GM18907 (cell line): ENCODE results near the gene GPSM3.
"Not testable (repeated sequence)": the region's sequence is repeated elsewhere in the genome, so short reads cannot be mapped to it uniquely, and the experiment has no call there.

Source experiments
- ATAC-seq: cut with Tn5 transposase; IDR thresholded peaks from one replicate; pipeline ENCODE4 v1.9.1; 2021; ENCODE audit warnings: mild to moderate bottlenecking, moderate library complexity; ENCODE audit not compliant: unreplicated experiment

Gene GPSM3, protein sequence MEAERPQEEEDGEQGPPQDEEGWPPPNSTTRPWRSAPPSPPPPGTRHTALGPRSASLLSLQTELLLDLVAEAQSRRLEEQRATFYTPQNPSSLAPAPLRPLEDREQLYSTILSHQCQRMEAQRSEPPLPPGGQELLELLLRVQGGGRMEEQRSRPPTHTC

DNA sequence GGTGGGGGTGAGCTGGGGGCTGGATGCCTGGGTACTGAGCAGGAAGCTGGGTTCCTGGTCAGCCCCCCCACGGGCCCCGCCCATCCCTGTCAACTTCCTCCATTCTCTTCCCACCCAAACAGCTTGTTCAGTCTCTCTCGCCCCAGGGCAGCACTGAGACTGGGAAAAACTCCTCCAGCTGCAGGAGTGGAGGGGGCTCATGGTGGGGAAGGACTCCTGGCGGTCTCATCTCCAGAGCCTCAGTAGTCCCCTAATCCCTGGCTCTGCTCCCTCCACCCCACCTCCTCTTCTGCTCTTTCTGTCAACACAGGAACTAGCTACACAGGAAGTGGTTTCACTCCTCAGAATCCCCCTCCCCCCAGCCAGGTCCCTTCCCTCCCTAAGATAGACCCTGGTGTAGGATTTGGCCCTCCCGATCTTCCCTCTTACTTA lies at the start of gene GPSM3:
Gene GPSM3 (minus strand): TSS at position 36 of the 432 bp plus-strand sequence. CDS start 130 bp downstream, outside the sequence.
- ATAC-seq, result no peak

DNA sequence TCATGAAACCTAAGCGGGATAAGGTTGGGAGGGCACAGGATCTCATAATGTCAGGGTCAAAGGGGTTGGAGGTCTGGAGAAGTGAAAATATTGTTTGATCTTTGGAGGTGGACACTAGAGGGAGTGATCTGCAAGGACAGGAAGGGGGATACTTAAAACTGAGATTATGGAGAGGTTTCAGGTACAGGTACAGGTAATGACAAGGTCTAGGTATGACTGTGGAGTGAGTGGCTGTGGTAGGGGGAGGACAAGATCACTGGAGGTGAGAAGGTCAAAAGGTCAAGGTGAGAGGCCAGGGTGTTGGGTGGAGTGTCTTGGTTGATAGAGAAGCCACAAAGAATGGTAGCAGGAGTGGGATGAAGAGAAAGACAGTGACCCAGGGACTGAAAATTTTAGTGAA lies 48.2 kb upstream of the GPSM3 start:
- no peak for ATAC-seq

DNA sequence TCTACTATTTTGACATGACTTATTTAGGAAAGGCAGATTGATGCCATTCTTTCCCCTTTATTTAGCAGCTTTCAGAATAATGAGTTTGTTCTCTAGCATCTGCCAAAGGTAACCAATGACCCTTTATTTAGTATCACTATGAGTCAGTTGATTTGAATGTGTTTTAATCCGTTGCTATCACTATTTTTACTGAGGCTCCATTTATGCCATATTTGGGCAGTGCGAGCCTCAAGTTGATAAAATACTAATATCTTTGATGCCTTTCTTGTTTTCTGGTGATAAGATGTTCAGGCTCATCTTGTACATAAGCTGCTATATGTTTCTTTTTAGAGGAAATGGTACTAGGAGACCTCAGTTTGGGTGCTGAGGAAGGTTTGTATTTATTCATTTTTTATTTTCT lies 47.0 kb upstream of the GPSM3 start:
- no peak for ATAC-seq

DNA sequence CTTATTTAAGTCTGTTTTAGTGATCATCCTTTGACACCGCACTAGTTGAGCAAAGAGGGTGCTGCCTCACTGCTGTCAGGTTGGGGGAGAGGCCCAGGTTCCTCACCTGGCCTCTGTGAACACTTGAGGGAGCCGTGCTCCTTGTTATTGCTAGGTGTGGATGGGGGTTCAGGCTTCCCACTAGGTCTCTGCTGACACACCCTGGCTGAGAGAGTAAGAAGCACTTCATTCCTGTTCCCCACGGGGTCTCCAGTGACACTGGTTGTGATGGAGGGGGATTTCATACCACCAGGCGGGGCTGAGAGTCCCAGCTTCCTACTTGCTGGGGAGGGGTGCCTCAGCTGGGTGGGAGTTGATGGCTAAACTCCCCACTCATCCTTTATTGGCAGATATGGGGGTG lies 42.5 kb upstream of the GPSM3 start:
- ATAC-seq, result no peak

DNA sequence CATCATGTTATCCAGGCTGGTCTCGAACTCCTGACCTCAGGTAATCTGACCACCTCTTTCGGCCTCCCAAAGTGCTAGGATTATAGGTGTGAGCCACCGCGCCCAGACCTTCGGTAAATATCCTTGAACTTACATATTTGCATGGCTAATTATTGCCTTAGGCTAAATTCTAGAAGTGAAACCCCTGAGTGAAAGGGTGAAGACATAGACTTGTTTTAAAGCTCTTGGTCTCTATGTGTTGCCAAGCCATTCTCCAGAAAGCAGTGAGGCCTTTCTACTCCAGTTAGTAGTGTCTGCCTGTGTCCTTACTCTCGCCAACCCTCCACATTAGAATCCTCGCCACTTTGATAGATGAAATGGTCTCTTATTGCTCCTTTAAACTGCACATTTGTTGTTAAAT lies 34.0 kb upstream of the GPSM3 start:
- no peak for ATAC-seq

DNA sequence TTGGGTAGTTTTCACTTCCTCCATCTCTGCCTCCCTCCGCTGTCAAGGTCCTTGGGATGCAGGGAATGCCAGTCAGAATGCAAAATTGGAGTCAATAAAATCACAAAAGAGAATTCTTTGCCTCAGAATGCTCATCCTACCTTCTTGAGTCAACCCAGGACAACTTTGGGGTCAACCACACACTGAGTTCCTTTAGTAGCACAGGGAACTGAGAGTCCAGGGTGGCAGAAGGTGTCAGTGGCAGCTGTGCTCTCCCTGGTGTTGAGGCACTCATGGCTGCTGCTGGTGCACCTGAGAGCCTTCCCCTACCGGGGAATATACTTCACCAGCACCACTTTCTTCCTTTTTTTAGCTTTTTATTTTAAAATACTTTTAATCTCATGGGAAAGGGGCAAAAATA lies 32.3 kb upstream of the GPSM3 start:
- ATAC-seq, result peak; percentile 53

DNA sequence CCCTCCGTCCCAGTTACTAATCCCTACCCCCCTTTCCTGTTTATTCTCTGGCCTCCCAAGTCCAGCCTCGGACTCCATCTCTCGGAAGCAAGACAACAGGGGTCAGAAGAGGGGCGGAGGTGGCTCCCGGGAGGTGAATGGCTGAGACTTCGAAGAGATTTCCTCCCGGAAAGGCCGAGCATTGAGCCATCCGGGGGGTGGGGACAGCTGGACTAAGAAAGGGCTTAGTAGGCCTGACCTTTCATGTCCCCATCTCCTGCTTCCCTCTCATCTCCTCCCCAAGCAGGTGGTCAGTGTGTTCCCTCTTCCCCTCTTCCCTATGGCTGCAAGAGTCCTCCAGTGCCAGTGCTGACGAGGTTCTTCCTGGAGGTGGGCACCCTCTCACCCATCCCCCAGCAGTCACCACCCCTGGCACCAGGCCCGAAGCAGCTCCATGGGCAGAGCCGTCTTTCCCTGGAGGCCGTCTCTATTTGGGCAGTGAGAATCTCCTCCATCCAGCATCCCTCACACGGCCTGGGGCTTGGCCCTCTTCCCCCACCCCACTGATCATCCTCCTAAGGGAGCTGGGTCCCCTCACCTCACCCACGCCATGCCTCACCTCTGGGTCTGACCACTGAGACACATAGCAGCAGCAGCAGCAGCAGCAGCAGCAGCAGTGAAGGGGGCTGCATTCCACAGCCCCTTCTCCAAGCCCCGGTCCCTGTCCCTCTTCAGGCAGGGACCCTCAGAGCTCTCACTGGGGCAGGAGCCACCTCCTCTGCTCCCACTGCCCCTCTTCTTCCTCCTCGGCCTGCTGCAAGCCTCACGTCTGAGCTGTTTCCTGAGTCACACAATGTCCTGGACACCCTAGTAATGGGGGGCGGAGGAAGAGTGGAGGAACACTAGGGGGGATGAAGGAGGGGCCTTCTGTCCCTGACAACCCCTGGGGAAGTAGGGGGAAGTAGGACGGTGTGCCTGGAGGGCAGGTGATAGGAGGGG lies 31.1 kb upstream of the GPSM3 start, which contains the start of gene NOTCH4:
Gene NOTCH4 (minus strand): TSS at position 810 of the 978 bp plus-strand sequence. CDS start 139 bp downstream, at position 671.
- no peak for ATAC-seq

DNA sequence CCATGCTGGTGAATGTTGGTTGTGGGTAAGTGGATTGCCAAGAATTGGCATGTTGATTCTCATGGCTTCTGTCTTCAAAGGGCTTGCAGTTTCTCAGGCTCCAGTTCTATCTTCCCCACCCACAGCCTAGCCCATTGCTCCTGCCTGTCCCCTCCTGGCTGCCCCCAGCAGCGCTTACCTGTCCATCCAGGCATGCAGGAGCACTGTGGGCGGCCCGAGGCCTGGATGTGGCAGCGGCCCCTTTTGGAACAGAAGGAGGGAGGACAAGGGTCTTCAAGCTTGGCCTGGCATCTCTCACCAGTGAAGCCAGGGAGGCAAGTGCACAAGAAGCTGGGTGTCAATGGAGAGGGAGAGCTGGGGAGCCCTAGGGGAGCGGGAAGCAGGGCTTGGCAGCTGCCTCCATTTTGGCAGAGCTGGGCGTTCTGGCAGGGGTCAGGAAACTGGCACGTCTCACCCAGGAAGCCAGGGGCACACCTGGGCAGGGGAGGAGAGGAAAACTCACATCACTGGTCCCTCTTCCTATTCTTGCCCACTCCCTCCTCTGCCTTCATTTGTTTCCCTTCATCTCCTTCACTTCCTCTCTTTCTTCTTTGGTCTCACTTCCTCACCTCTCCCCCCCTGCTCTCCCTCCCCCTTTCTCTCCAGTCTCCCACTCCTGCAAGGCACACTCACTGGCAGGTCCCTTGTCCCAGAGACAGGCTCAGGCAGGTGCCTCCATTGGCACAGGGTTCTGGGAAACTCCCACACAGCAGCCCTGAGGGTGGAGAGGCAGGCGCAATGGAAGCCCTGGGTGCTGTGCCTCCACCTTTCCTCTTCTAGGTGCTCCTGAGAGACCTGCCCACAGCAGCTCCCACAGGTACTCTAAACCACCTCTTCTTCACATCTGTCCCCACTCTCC lies 30.1 kb upstream of the GPSM3 start:
- ATAC-seq, result no peak

DNA sequence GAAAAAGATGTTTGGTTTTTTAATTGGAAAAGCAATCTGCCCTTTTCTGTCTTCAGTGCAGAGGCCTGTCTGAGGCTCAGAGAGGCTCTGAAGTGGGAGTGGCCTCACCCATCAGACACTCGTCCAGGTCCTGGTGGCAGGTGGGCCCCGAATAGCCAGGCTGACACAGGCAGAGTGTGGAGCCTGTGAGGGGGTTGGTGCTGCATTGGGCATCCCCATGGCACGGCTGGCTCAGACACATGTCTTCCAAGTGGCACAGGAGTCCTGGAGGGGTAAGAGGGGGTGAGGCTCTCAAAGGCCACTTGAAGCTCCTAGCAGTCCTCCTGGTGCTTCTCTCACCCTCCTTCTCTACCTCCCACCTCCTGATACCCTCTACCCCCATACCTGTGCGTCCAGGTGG lies 27.6 kb upstream of the GPSM3 start:
- no peak for ATAC-seq

DNA sequence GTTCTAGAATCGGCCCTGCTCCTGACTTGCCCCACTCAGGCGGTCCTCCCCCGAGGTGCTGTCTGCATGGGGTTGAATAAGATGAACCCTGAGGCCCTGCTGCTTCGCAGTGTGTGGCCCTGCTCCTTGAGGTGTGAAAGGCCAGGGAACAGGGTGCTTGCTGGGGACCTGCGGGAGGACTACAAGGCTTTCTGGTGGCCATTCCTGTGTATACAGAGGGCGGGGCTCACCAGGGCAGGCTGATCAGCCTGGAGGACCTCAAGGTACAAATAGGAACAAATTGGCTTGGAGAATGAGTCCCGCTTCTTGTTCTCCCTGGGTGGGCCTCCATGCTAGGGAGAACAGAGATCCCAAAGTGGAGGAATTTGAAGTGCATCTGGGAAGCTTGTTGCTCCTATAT lies 25.7 kb upstream of the GPSM3 start:
- ATAC-seq, result no peak

DNA sequence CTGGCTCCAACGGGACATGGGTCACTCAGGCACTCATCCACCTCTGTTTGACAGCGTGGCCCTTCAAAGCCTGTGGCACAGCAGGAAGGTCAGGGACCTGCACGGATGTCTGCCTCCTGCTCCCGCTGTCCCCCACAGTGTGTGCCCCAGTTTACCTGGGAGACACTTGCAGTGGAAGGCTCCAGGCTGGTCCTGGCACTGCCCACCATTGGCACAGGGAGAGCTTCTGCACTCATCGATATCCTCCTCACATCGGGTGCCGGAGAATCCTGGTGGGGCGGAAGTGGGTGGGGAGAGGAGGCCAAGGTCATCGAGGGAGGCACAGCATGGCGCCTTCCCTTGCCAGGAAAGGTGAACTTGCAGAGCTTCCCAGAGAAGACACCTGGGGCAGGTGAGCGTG lies 24.6 kb upstream of the GPSM3 start:
- ATAC-seq, result no peak

DNA sequence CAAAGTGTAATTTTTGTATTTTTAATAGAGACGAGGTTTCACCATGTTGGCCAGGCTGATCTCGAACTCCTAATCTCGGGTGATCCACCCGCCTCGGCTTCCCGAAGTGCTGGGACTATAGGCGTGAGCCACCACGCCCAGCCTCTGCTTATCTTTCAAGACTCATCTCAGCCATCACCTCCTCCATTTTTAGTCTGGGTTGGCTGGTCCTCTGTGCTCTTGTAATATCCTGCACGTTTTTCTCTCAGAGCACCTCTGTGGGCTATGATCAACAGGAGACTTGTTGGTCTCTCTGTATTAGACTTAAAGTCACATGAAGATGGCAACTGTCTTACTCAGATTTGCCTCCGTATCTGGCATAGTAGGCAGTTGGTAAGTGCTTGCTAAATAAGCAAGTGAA lies 23.8 kb upstream of the GPSM3 start:
- ATAC-seq, result no peak

DNA sequence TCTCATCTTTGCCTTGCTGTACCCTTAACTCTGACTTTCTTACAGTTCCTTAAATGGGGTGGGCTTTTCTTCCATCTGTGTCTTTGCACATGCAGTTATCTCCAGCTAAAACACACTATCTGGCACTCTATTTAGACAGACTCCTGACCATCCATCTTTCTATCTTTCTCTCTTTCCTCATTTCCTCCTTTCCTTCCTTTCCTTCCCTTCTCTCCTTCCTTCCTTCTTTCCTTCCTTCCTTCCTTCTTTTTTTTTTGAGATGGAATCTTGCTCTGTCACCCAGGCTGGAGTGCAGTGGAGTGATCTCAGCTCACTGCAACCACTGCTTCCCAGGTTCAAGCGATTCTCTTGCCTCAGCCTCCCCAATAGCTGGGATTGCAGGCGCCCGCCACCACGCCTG lies 23.2 kb upstream of the GPSM3 start:
- no peak for ATAC-seq

DNA sequence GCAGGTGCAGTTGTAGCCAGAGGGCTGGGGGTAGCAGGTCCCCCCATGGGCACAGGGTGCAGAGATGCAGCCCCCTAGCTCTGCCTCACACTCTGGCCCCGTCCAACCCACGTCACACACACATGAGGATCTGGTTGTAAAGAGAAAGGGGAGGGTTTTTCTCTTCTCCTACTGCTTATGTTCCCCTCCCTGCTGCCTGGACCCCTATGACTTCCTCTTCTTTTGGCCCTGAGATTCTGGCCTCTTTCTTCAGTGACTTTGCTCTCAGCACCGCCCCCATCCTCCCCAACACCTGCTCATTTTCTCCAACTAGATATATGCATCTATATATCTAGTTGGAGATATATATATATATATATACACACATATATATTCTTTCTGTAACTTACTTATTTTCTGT lies 21.7 kb upstream of the GPSM3 start:
- no peak for ATAC-seq

DNA sequence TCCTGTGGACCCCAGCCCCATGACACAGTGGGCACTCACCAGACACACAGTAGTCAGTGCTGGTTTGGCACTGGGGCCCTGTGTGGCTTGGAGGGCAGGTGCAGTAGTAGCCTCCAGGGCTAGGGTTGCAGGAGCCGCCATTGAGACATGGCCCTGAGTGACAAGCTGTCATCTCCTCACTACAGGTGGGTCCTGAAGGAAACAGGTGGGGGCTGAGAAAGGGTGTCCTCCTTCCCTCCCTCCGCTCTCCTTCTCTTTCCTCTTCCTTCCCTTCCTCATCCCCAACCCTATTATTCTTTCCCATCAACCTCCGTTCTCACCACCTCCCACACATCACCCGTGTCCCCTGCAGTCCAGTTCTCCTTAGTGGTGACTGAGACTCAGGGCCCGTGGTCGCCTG lies 21.2 kb upstream of the GPSM3 start:
- no peak for ATAC-seq

DNA sequence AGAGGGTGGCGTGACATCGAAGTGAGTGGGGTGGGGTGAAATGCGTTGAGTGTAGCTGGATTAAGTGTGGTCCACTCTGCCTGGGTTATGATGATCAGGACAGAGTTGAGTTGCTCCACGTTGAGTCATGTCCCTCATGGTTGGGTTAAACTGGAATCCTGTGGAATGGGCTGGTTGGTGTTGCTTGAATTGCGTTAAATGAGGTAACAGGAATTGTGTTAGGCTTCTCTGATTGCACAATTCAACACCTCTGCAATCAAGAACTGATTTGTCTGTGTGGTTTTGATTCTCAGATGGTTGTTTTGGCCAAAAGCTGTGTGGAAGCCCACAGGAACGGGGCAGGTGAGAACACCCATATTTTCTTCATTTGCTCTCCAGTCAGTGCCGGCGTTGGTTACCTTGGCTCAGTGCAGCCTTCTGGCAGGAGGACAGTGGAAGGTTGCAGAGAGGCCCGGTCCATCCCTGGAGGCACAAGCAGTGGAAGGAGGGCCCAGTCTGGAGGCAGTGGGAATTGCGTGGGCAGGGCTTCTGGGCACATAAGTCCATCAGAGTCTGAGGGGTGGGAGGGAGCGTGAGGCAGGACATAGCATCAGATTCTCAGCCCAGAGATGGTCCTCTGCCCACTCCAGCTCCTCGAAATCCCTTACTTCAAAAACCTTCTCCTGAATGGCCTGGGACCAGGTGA lies 19.8 kb upstream of the GPSM3 start:
- no peak for ATAC-seq

DNA sequence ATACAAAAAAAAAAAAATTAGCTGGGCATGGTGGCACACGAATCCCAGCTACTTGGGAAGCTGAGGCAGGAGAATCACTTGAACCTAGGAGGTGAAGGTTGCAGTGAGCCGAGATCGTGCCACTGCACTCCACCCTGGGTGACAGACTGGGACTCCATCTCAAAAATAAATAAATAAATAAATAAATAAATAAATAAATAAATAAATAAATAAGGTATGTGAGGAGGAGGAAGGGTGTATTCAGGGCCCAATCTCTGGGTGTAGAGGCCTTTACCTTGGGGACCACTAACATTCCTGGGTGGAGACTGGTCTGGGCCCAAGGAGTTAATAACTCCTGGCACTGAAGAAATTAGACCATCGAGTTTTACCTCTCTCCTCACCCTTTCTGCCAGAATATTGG lies 19.0 kb upstream of the GPSM3 start:
- ATAC-seq, result not testable (repeated sequence)

DNA sequence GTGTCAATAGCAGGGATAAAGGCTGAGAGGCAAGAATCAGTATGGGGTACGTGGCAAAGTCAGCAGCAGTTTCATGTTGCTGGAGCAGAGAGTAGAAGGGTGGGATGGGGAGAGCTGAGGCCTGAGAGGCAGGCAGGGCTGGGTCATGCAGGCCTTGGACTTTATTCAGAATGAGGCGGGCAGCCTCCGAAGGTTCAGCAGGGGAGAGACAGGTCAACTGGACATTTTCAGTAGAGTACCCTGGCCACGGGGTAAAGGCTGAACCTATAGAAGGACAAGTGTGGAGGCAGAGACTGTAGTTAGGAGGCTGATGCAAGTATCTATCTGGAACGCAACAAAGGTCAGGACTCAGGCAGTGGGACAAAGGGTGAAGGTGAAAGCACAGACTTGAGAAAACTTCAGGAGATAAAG lies 17.8 kb upstream of the GPSM3 start:
- no peak for ATAC-seq

DNA sequence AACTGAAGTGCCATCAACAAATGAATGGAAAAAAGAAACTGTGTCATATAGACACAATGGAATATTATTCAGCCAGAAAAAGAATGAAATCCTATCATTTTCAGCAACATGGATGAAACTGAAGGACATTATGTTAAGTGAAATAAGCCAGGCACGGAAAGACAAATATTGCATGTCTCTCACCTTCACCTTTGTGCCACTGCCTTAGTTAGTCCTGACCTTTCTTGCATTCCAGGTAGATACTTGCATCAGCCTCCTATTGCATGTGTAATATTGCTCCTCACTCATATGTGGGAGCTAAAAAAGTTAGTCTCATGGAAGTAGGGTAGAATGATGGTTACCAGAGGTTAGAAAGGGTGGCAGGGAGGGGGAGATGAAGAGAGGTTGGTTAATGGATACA lies 16.6 kb upstream of the GPSM3 start:
- ATAC-seq, result no peak

DNA sequence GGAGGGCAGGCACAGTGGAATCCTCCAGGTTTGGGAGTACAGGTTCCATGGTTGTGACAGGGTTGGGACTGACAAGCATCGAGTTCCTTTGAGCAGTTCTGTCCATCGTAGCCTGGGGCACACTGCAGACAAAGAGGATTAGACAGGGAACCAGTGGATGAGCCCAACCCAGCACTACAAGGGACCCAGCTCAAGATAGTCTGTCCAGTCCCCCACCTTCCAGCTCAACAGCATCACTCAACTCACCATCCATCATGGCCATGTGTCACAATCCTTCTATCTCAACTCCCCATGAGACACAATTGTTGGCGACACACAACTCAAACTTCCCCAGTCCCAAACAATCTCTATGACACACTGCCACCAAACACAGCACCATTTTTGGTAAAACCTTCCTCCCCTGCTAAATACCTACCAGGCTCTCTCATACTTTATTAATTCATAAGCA lies 11.8 kb upstream of the GPSM3 start:
- no peak for ATAC-seq
